SK-N-MC (cell line): ENCODE results near the gene MSANTD2.
"Not testable (repeated sequence)": the region's sequence is repeated elsewhere in the genome, so short reads cannot be mapped to it uniquely, and the experiment has no call there.

Experiments used
- DNase-seq: peaks from one replicate; pipeline ENCODE4 v3.0.0-alpha.2; 2011; ENCODE audit warnings: low read depth, low spot score
- H3K27ac ChIP-seq: fragments of 200-600 bp; sonication (generic); 2 replicates; pipeline ENCODE4 v1.5.1; 2016; ENCODE audit warnings: mixed run types
- H3K36me3 ChIP-seq: fragments of 200-600 bp; sonication (generic); 2 replicates; pipeline ENCODE4 v1.6.1; 2017; ENCODE audit warnings: antibody characterized with exemption, low read length, mixed read lengths; ENCODE audit not compliant: insufficient read depth
- H3K4me3 ChIP-seq: fragments of 200-600 bp; sonication (generic); 2 replicates; pipeline ENCODE4 v1.5.1; 2016
- H3K9ac ChIP-seq: fragments of 200-600 bp; sonication (generic); 2 replicates; pipeline ENCODE4 v1.8.0; 2017; ENCODE audit warnings: mixed run types, mixed read lengths; ENCODE audit not compliant: insufficient read length
- H3K9me3 ChIP-seq: fragments of 200-600 bp; sonication (generic); 2 replicates; pipeline ENCODE4 v1.6.1; 2017; ENCODE audit warnings: low read depth, mild to moderate bottlenecking, antibody characterized with exemption, low read length, moderate library complexity, mixed read lengths
- EZH2 ChIP-seq: fragments of 200-600 bp; sonication (generic); IDR thresholded peaks from one replicate; pipeline ENCODE4 v1.6.1; 2017; ENCODE audit warnings: antibody characterized with exemption
- FOXP2 ChIP-seq: optimal IDR thresholded peaks from 2 replicates; pipeline ENCODE3; 2011; ENCODE audit warnings: mild to moderate bottlenecking, moderate library complexity; ENCODE audit not compliant: insufficient read depth; ENCODE audit errors: extremely low read length, control extremely low read depth
- POLR2AphosphoS5 ChIP-seq: IDR thresholded peaks from 2 replicates; pipeline ENCODE4 v1.6.1; 2012; ENCODE audit warnings: mild to moderate bottlenecking, low read depth, low read length, borderline replicate concordance

MSANTD2 gene

DNA sequence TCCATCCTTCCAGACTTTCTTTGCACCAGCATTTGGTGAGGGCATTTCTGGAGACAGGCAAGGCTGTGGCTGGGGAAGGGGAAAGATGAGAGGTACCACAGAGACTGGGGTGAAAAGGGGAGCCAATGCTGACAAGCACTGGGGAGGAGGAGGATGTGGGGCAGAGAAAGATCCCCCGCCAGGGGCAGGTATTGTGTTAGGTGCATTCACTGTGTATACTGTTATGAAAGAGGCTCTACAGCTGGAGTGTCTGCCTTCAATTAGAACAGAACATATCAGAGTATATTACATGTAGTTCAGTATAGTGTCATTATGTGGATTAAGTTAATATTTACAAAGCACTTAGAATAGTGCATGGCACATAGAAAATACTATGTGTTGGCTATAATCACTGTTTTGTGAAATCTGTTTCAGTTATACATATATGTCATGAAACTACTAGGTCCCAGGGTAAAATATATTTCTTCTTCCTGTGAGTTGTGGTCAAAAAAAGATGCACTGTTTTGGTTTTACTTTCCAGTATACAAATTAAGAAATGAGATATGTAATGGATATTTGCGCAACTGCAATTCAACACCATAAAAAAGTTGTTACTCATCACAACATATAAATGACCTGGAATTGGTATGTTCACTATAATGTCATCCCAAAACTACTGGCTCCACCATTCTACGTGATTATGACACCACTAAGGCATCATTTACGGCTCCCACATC is 8.4 kb downstream of the MSANTD2 start:
- no peaks in the 10 kb centered on the region for H3K36me3 ChIP-seq
- H3K4me3 ChIP-seq: no peak overlapping the region
- H3K9me3 ChIP-seq: no peaks in the 10 kb centered on the region
- no peak overlapping the region for H3K27ac ChIP-seq
- TF ChIP-seq EZH2 (no peak), POLR2AphosphoS5 (no peak), FOXP2 (no peak)
- no peak for DNase-seq
- H3K9ac ChIP-seq: no peak overlapping the region

- Histone ChIP-seq H3K9me3 (no peaks in the 10 kb centered on the region), H3K4me3 (no peak overlapping the region), H3K9ac (no peak overlapping the region), H3K27ac (no peak overlapping the region), H3K36me3 (no peaks in the 10 kb centered on the region)
- TF ChIP-seq FOXP2 (no peak), POLR2AphosphoS5 (no peak), EZH2 (no peak)
- DNase-seq: no peak
These were observed 11.7 kb downstream of the MSANTD2 start for GRCh38 chr11:124788521-124788920.

GRCh38 chr11:124784051-124784450 is 16.2 kb downstream of the MSANTD2 start:
- Histone ChIP-seq H3K9me3 (no peaks in the 10 kb centered on the region), H3K4me3 (no peak overlapping the region), H3K36me3 (no peaks in the 10 kb centered on the region), H3K9ac (no peak overlapping the region), H3K27ac (no peak overlapping the region)
- DNase-seq: no peak
- no peak for TF ChIP-seq EZH2
- TF ChIP-seq FOXP2: no peak
- TF ChIP-seq POLR2AphosphoS5: no peak

GRCh38 chr11:124783002-124783401 is 17.2 kb downstream of the MSANTD2 start:
- H3K9me3 ChIP-seq: no peaks in the 10 kb centered on the region
- no peaks in the 10 kb centered on the region for H3K36me3 ChIP-seq
- no peak overlapping the region for H3K4me3 ChIP-seq
- TF ChIP-seq EZH2 (no peak), FOXP2 (no peak), POLR2AphosphoS5 (no peak)
- H3K27ac ChIP-seq: no peak overlapping the region
- no peak for DNase-seq
- H3K9ac ChIP-seq: no peak overlapping the region

- Histone ChIP-seq H3K4me3 (no peak overlapping the region), H3K9ac (no peak overlapping the region), H3K9me3 (no peaks in the 10 kb centered on the region), H3K36me3 (no peaks in the 10 kb centered on the region), H3K27ac (no peak overlapping the region)
- no peak for DNase-seq
- TF ChIP-seq EZH2 (no peak), POLR2AphosphoS5 (no peak), FOXP2 (no peak)
These were observed 20.6 kb downstream of the MSANTD2 start for GRCh38 chr11:124779568-124779967.

DNA sequence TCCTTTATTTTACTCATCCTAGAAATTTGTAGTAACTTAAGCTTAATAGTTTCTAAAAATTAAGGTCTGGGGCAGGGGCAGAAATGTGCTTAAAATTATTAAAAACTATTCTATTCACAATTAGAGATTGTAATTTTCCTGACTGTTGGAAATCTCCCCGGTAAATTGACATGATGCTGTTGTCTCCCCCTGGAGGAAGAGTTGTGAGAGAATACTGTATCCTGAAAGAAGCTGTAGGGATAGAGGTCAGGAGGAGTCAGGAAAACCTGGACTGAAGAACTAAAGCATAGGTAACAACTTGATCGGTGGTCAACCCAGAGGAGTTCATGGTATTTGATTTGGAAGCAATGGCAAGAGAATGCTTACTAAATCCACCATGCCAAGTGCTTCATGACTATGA is 21.9 kb downstream of the MSANTD2 start:
- no peak for DNase-seq
- Histone ChIP-seq H3K9ac (no peak overlapping the region), H3K9me3 (no peaks in the 10 kb centered on the region), H3K4me3 (no peak overlapping the region), H3K36me3 (no peaks in the 10 kb centered on the region), H3K27ac (no peak overlapping the region)
- TF ChIP-seq POLR2AphosphoS5 (no peak), EZH2 (no peak), FOXP2 (no peak)

DNA sequence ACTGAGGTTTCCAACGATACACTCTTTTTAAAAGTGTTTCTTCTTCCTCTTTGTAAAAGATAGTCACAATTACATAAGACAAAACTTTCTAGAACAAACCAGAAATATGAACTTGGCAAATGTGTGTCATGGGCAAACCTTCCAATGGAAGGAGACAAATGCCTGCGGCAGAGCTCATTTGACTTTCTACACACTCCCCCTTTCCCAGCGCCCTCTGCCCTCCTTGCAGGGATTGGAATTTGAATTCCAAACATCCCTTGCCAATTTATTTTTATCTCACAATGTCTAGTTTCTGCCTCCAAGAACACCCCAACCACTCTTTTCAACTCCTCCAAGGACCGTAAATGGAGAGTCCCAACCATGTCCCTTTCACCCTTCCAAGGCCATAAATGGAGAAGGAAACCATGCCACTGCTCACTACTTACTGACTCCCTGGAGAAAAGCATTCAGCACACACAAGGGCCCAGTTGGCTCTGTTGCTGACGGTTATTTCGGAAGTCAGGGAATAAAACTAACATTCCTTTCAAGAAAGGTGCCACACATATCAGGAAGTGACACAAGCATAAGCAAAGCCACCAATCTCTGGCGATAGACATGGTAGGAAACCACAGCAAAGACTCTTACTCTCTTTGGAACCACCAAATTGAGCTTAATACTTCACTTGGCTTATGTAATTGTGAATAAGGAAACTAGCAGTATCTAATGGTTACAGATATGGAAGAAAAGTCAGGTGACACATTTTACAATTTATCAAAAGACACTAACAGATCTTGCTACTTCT is 23.2 kb downstream of the MSANTD2 start:
- Histone ChIP-seq H3K9ac (no peak overlapping the region), H3K27ac (no peak overlapping the region), H3K9me3 (no peaks in the 10 kb centered on the region), H3K36me3 (no peaks in the 10 kb centered on the region; the same call in 1 of the 2 replicates), H3K4me3 (no peak overlapping the region)
- no peak for TF ChIP-seq FOXP2
- TF ChIP-seq EZH2: no peak
- DNase-seq: no peak

DNA sequence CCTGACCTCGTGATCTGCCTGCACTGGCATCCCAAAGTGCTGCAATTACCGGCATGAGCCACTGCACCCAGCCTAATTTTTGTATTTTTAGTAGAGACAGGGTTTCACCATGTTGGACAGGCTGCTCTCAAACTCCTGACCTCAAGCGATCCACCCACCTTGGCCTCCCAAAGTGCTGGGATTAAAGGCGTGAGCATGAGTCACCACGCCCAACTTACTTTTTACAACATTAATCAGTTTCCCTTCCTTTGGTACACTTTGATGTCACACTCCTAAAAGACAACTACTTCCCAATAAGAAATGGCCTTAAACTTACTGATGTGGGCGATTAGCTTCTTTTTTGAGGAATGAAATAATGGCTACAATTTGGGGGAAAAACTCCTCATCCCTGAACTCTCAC is 29.2 kb downstream of the MSANTD2 start:
- H3K9ac ChIP-seq, H3K4me3 ChIP-seq, H3K9me3 ChIP-seq, H3K27ac ChIP-seq, DNase-seq, H3K36me3 ChIP-seq: not testable (repeated sequence)
